Measurements from ENCODE around the gene DNAJC22.
"Not testable (repeated sequence)": the region's sequence is repeated elsewhere in the genome, so short reads cannot be mapped to it uniquely, and the experiment has no call there.

DNAJC22 gene

DNA sequence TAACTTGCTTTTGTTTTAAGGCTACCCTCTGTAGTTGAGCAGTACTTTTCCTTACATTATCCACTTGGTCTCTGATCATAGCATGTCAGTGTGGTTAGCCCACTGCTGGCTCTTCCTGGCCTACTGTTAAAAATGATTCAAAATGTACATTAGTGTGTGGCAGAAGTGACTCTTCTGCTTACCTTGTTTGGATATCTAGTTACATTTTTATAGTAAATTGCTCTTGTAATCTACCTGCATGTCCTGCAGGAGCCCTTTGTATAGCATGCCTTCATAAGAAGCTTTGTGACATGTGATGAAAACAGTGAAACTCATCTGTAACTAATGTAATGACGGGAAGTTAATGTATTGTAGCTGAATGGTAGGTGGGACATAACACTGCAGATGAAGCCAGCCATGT lies 28.7 kb downstream of the DNAJC22 start:
- DNase-seq (ENCODE audit: low spot score) = no peak

DNA sequence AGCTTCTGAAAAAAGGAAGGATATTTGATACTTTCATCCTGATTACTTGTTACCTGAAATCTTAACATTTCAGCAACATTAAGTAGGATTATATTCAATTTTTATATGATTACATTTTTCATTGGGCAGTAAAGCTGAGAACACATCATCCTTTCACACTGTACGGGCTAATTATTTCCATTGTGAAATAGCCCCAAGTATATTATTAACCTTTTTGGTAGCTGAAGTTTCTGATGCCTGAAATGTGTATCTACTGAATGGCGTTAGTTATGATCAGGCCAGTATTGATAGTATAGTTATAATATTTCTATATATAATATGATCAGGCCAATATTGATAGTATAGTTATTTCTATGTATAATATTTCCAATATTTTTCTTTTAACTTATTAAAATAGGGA lies 30.7 kb downstream of the DNAJC22 start:
- no peak for DNase-seq (ENCODE audit: low spot score)

DNA sequence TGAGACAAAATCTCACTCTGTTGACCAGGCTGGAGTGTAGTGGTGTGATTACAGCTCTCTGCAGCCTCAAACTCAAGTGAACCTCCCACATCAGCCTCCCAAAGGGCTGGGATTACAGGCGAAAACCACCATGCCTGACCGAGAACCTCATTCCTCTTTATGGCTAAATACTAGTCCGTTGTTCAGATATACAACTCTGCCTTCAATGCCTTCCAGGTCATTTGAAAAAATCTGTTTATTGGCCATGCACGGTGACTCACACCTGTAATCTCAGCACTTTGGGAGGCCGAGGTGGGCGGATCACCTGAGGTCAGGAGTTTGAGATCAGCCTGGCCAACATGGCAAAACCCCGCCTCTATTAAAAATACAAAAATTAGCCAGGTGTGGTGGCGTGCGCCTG lies 33.5 kb downstream of the DNAJC22 start:
- DNase-seq (ENCODE audit: low spot score) = not testable (repeated sequence)

DNA sequence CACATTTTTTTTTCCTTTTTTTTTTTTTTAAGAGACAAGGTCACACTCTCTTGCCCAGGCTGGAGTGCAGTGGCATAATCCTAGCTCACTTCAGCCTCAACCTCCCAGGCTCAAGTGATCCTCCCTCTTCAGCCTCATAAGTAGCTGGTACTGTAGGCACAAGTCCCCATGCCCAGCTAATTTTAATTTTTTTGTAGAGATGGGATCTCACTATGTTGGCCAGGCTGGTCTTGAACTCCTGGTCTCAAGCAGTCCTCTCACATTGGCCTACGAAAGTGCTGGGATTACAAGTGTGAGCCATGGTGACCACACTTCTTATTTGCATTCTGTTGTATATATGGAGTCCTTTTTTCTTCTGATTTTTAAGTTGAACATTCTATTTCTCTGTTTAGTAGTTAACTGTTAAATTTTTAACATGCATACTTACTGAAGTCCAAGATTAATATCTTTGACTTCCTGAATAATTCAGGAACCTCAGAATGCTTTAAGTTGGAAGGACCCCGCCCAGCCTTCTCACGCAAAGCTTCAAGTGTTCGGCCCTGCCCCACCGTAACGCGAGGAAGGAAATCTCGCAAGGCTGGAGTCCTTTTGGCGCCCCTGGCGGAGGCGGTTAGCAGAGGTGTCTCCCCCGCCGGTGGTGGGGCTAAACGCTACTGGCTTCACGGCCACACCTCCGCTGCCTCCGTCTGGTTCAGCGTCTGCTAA lies 42.1 kb downstream of the DNAJC22 start:
- DNase-seq (ENCODE audit: low spot score) = no peak

DNA sequence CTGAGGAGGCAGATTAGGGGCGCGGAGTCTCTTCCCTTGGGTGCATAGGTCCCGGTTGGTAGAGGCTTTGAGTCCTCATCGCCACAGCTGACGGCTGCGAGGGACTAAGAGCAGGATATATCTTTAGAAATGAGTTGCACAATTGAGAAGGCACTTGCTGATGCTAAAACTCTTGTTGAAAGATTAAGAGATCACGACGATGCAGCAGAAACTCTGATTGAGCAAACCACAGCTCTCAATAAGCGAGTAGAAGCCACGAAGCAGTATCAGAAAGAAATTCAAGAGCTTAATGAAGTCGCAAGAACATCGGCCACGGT lies 42.7 kb downstream of the DNAJC22 start:
- DNase-seq (ENCODE audit: low spot score) = no peak

DNA sequence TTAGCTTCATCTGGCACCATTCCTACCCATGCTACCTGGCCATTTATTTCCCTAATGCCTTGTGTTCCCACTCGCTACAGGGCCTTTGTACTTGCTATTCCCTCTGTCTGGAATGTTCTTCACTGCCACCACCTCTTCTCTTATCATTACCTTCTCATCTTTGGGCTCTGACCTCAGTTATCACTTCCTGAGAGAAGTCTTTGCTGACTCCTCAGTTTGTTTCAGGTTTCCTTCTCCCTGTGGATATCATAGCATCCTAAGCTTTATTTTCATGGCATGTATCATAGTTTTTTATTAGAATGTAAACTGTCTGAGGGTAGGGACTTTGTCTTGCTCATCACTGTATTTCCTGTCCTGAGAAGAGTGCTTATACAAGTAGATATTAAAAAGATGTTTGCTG lies 50.3 kb downstream of the DNAJC22 start:
- no peak for DNase-seq (ENCODE audit: low spot score)

DNA sequence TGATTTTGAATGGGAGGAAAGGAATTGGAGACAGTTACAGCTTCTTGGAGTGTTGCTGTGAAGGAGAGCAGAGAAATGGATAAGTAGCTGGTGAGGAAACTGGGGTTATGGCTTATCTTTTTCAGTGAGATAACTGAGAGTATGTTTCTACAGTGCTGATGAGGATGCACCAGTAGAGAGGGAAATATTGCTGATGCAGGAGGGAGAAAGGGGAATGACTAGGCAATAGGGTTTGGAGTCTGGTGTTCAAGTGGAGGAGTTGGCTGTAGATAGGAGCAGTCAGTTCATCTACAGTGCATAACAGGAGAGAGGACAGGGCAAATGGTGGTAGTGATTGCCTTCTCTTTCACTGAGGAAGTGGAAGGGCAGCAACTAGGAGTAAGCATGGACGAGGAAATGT lies 53.6 kb downstream of the DNAJC22 start:
- DNase-seq (ENCODE audit: low spot score) = no peak

All from COLO829 (cell line).